RPMI7951 (cell line): ENCODE measurements around the gene LIMA1. TPM values are rescaled to one million over a fixed set of nuclear protein-coding genes. Genes with fewer than 3 reads are reported as not detected.
A peak's percentile ranks its signal among the peaks of the same experiment; 100 is the strongest.
"Not testable (repeated sequence)": the region's sequence is repeated elsewhere in the genome, so short reads cannot be mapped to it uniquely, and the experiment has no call there.

Source experiments
- DNase-seq: peaks from one replicate; pipeline ENCODE4 v3.0.0-alpha.2; 2012; ENCODE audit warnings: low read depth
- total RNA-seq: library from RNA; depleted of rRNA; stranded (reverse); fragments of >200 nt; shearing (Covaris generic); gene quantifications from 2 replicates; pipeline ENCODE4 v1.2.3, GENCODE V29; 2014

The LIMA1 gene
- total RNA-seq, 1 experiment from 2014 or later = 86.3 TPM

GRCh38 chr12:50287271-50287670 is 4.0 kb upstream of the LIMA1 start:
- no peak for DNase-seq

GRCh38 chr12:50285253-50285652 is 1.9 kb upstream of the LIMA1 start:
- no peak for DNase-seq

- DNase-seq = peak; percentile 26
These were observed 545 bp downstream of the LIMA1 start for GRCh38 chr12:50282721-50283228.

- DNase-seq = no peak
These were observed 3.8 kb downstream of the LIMA1 start for GRCh38 chr12:50279501-50279900.

GRCh38 chr12:50276912-50277671 is 6.2 kb downstream of the LIMA1 start:
- DNase-seq = no peak

- DNase-seq = no peak
These were observed 7.3 kb downstream of the LIMA1 start for GRCh38 chr12:50276068-50276467.

GRCh38 chr12:50275556-50275955 is 7.8 kb downstream of the LIMA1 start:
- DNase-seq = no peak

- DNase-seq = not testable (repeated sequence)
These were observed 8.2 kb downstream of the LIMA1 start for GRCh38 chr12:50275127-50275526.

GRCh38 chr12:50271724-50272247 is 11.5 kb downstream of the LIMA1 start:
- no peak for DNase-seq

GRCh38 chr12:50268482-50268881 is 14.8 kb downstream of the LIMA1 start:
- no peak for DNase-seq

- DNase-seq = no peak
These were observed 17.4 kb downstream of the LIMA1 start for GRCh38 chr12:50265770-50266524.

- DNase-seq = no peak
These were observed 19.5 kb downstream of the LIMA1 start for GRCh38 chr12:50263832-50264231.

- DNase-seq = no peak
These were observed 21.7 kb downstream of the LIMA1 start for GRCh38 chr12:50261654-50262053.

GRCh38 chr12:50258167-50258551 is 25.2 kb downstream of the LIMA1 start:
- DNase-seq = no peak

GRCh38 chr12:50257236-50258166 is 25.8 kb downstream of the LIMA1 start:
- DNase-seq = peak; percentile 26

GRCh38 chr12:50256761-50257160 is 26.6 kb downstream of the LIMA1 start:
- DNase-seq = no peak

- DNase-seq = no peak
These were observed 30.2 kb downstream of the LIMA1 start for GRCh38 chr12:50252977-50253602.

- DNase-seq = no peak
These were observed 31.6 kb downstream of the LIMA1 start for GRCh38 chr12:50251619-50252252.

GRCh38 chr12:50249464-50250182 is 33.7 kb downstream of the LIMA1 start:
- peak; percentile 33 for DNase-seq

- no peak for DNase-seq
These were observed 34.4 kb downstream of the LIMA1 start for GRCh38 chr12:50248883-50249282.
